Esophagus mucosa (tissue), 1 donor: Measurements from ENCODE around the gene C9orf152. TPM values are rescaled to one million over a fixed set of nuclear protein-coding genes. Genes with fewer than 3 reads are reported as not detected.
"Not testable (repeated sequence)": the region's sequence is repeated elsewhere in the genome, so short reads cannot be mapped to it uniquely, and the experiment has no call there.

ENCODE experiments used
- ATAC-seq: fragments of 200-7000 bp; cut with Tn5 transposase; one replicate; pipeline ENCODE4 v1.9.1; 2020
- total RNA-seq: library from RNA; stranded (reverse); gene quantifications from one replicate; pipeline ENCODE4 v1.2.4, GENCODE V29; 2023
- donor health status: DM: yes; HTN: yes; CAD: no.

Gene C9orf152, protein sequence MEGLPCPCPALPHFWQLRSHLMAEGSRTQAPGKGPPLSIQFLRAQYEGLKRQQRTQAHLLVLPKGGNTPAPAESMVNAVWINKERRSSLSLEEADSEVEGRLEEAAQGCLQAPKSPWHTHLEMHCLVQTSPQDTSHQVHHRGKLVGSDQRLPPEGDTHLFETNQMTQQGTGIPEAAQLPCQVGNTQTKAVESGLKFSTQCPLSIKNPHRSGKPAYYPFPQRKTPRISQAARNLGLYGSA
- 0.60 TPM for total RNA-seq

GRCh38 chr9:110208031-110208430 is at the start of gene C9orf152:
TSS of gene C9orf152 (minus strand) at chr9:110208159. CDS start at chr9:110207579, 580 bp downstream.
- ATAC-seq = peak; percentile 71

DNA sequence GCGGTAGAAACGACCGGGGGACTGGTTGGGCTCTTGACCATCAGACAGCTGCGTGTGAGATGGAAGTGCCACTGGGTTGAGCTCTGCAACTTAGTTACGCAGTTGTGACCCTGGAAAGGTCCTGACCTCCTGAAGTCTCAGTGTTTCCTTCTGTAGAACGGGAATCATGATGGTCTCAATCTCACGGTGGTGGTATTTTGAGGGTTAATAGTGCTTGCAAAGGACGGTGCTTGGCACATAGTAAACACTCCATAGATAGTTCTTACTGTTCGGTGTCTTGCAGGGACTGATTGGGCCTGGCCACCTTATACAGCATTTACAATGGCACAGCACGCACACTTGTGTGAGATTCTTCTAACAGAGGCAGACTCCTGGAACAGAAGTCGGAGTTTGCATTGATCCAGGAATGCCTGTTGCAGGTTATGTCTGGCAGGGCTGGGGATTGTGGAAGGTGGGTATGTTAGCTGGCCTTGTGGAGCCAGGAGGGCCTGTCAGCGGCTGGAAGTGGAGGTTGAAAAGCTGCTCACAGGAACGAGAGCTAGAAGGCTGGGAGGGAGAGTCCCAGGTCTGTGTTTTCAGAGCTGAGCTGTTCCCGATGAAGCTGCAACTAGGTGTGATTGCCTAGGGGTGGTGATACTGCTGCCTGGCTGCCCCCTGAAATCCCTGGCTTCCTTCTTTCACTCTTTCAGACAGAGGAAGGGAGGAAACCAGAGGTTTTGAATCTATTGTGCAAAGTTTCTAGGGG is 49.3 kb upstream of the C9orf152 start:
- ATAC-seq = no peak

DNA sequence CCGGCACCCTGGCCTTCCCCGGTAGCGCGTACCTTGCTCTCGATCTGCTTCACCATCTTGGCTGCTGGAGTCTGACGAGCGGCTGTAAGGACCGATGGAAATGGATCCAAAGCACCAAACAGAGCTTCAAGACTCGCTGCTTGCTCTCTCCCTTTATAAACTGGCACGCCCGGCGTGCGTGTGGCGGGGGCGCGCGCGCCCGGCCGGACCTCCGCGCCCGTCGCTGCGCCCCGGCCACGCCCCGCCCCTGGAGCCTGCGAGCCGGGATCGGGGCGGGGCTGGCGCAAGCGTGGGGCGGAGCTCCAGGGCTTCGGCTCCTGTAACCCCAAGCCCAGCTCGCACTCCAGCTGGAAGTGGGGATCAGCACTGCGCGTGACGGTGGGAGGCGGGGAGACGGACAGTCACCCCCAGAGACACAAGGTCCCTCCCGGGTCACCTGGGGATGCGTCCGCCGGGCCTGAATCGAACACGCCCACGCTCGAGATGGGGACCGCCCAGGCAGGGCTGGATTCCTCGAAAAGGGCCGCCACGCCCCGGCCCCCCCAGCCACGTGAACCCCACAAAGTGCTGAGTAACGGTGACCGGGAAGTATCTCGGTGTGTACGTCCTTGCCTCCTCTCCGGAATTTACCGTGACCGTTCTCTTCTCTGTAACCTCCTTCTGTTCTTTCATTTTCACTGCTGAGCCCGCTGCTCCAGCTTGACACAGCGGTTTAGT is 48.6 kb upstream of the C9orf152 start, which contains the start of gene TXN:
Gene TXN (minus strand): TSS at position 128 of the 717 bp plus-strand sequence. CDS start 72 bp downstream, at position 56.
- peak; percentile 93 for ATAC-seq

- peak; percentile 69 for ATAC-seq
These were observed 47.8 kb upstream of the C9orf152 start for GRCh38 chr9:110255463-110256379.

- no peak for ATAC-seq
These were observed 47.1 kb upstream of the C9orf152 start for GRCh38 chr9:110255034-110255462.

GRCh38 chr9:110254500-110254899 is 46.5 kb upstream of the C9orf152 start:
- no peak for ATAC-seq

GRCh38 chr9:110252509-110253139 is 44.7 kb upstream of the C9orf152 start:
- no peak for ATAC-seq

- not testable (repeated sequence) for ATAC-seq
These were observed 43.8 kb upstream of the C9orf152 start for GRCh38 chr9:110251770-110252169.

- no peak for ATAC-seq
These were observed 43.3 kb upstream of the C9orf152 start for GRCh38 chr9:110251212-110251611.

GRCh38 chr9:110249603-110250002 is 41.6 kb upstream of the C9orf152 start:
- ATAC-seq = no peak

DNA sequence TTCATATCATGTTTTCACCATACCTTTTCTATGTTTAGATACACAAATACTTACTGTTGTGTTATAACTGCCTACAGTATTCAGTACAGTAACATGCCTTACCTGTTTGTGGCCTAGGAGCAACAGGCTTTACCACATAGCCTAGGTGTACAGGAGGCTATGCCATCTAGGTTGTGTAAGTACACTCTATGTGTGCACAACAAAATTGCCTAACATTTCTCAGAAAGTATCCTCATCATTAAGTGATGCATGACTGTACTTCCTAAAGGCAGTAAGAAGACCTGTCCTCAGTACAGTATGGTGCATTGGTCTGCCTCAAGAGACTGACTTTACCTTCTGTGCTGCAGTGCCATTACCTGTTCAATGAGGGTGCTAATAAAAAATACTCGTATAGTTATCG is 40.4 kb upstream of the C9orf152 start:
- ATAC-seq = peak; percentile 93

DNA sequence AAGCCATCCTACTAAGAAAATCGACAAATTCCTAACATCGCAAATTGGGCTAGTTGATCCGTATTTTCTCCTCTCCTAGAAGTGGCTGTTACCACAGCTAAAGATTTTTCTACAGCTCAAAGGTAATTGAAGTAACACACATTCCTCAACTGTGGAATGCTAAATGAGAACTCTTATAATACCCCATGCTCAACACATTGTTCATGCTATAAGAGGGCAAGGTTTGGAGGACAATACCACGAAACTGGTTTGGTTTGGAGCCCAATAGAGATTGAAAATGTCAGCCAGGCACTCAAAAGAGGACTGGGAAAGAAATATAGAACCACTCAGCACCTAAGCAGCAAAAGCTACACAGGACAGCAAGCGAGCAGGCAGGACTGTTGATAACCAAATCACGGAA is 38.3 kb upstream of the C9orf152 start:
- no peak for ATAC-seq

- ATAC-seq = no peak
These were observed 36.7 kb upstream of the C9orf152 start for GRCh38 chr9:110244616-110245015.

DNA sequence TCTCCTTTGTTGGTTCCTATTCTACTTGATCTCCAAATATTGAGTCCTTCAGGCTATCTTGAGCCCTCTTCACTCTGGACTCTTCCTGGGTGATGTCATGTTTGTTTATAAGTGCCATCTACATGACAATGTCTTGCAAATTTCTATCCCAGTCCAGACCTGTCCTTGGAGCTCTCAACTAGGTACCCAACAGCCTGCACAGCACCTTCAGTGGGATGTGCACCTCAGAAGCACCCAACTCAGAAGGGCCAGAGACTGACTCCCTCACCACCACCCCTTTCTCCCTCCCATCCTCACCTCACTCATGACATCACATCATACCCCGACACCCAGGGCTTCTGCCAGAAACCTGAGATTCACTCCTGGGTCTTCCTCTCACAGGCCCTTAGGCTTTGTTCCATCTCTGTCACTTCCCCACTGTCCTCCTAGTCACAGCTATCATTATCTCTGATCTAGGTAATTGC is 33.9 kb upstream of the C9orf152 start:
- peak; percentile 48 for ATAC-seq

DNA sequence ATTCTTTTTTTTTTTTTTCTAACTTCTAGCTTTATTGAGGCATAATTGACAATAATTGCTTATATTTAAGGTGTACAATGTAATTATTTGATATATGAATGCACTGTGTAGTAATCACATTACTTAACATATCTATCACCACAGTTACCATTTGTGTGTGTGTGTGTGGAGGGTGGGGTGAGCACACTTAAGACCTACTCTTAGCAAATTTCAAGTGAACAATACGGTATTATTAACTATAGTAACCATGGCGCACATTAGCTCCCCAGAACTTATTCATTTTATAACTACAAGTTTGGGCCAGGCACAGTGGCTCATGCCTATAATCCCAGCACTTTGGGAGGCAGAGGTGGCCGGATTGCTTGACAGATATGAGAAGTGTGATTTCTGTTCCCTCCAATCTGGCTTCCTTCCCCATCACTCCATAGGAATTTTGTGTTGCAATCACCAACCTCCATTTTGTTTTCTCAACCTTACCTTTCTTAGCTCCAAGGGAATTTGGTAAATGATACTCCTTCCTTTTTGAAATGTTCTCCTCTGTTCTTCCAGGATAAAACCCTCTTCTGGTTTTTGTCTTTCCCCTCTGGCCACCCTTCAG is 33.4 kb upstream of the C9orf152 start:
- peak; percentile 68 for ATAC-seq

DNA sequence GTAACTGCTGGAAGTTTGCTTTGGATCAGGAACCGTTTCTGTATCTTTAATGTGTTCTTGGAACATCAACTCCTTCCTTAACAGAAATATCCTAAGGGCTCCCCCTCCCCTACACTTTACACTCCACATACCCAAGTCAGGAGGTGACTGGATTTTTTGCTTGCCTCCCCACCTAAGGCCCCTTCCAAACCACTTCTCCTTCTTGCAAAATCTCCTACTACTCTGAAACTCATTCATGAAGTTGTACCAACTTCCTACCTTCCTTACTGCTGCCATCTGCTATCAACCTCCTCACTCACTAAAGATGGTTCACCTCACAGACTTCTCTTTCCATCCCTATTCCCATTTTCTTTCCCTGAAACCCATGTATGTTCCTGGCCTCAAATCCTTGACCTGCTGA is 32.2 kb upstream of the C9orf152 start:
- ATAC-seq = peak; percentile 10

- ATAC-seq = no peak
These were observed 20.4 kb upstream of the C9orf152 start for GRCh38 chr9:110228321-110228720.

GRCh38 chr9:110224583-110224982 is 16.6 kb upstream of the C9orf152 start:
- no peak for ATAC-seq

GRCh38 chr9:110220809-110221208 is 12.8 kb upstream of the C9orf152 start:
- ATAC-seq = no peak

- no peak for ATAC-seq
These were observed 9.7 kb upstream of the C9orf152 start for GRCh38 chr9:110217656-110218099.
